K562 treated with DMSO at 1 percent for 12 hours (cell line): ENCODE results near the gene GOLGA6L26. TPM values are rescaled to one million over a fixed set of nuclear protein-coding genes. Genes with fewer than 3 reads are reported as not detected.

Experiments used
- total RNA-seq: library from RNA; unstranded; fragments of 300-600 nt; gene quantifications from 2 replicates; pipeline ENCODE4 v1.2.3, GENCODE V29; 2022; ENCODE audit not compliant: insufficient read depth

GOLGA6L26 gene, protein sequence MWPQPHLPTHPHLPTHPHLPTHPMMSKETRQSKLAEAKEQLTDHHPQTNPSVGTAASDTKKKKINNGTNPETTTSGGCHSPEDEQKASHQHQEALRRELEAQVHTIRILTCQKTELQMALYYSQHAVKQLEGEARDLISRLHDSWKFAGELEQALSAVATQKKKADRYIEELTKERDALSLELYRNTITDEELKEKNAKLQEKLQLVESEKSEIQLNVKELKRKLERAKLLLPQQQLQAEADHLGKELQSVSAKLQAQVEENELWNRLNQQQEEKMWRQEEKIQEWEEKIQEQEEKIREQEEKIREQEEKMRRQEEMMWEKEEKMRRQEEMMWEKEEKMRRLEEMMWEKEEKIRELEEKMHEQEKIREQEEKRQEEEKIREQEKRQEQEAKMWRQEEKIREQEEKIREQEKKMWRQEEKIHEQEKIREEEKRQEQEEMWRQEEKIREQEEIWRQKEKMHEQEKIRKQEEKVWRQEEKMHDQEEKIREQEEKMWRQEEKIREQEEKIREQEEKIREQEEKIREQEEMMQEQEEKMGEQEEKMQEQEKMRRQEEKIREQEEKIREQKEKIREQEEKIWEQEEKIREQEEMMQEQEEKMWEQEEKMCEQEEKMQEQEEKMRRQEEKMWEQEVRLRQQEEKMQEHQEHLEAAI
- total RNA-seq: not detected in 2 replicates

DNA sequence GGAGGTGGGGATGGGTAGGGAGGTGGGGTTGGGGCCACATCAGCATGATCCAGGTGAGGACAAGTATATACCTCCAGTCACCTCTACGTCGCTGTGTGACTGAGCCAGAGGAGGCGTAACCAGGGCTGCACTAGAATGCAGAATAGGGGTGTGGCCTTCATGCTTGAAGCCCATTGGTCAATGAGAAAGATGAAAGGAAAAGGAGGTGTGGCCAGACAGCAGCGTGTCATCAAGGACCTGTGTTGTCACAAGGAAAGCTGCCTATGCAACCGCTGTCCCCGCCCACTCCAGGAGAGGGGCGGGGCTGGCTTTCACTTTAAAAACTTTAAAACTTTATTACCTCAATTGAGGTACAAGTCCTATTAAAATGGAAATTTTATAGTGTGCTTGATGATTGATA is at the start of gene GOLGA6L26:
Gene GOLGA6L26, minus strand, starts transcription at position 101 of the 400 bp plus-strand sequence. Its CDS starts 61 bp downstream, at position 40.

DNA sequence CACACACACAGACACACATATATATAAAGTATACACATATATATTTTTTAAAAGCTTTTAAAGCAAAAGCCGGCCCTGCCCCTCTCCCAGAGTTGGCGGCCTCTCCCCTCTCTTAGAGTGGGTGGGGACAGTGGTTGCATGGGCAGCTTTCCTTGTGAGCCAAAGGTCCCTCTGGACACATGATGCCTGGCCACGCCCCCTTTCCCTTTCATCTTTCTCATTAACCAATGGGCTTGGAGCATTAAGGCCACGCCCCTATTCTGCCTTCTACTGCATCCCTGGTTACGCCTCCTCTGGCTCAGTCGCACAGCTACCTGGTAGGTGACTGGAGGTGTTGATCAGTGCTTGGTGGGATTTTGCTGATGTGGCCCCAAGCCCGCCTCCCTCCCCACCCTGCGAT is 20.5 kb upstream of the GOLGA6L26 start, which contains the start of gene GOLGA8S:
Gene GOLGA8S, plus strand, starts transcription at position 301 of the 400 bp plus-strand sequence. Its CDS starts 62 bp downstream, at position 363.

Other genes with a start within 250 kb of the GOLGA6L26 start
- gene GOLGA6L1, start 197.4 kb downstream of the GOLGA6L26 start, total RNA-seq: not detected in 2 replicates
- gene GOLGA8S, start 20.6 kb upstream of the GOLGA6L26 start, total RNA-seq: 0.18 TPM in 1 of 2 replicates, not detected in the other
- gene GOLGA6L2, start 113.0 kb upstream of the GOLGA6L26 start, total RNA-seq: not detected in 2 replicates
- gene MKRN3, start 231.5 kb upstream of the GOLGA6L26 start, total RNA-seq: 5.4 and 15.0 TPM in 2 replicates